Measurements from ENCODE around the gene DNAI2.

The DNAI2 gene

DNA sequence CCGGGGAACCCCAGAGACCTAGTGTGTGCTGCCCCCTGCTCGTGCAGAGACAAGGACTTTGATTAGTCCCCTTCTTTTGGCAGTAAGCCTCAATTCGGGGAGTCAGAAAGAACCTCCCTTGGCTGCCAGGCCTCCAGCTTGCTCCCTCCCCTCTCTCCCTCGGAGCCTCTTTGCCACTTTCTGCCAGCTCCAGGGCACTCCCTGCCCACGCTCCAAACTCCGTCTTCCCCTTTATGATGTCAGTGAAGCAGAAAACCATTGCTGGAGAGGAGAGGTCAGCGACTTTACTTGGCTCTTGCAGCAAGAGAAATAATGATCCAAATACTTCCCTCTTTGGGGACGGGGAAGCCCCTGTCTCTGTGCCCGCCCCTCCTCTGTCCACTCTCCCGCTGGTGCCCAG is 32.6 kb upstream of the DNAI2 start:
- Mint-ChIP-seq H3K36me3 (peaks cover 2% of the 10 kb centered on the region), H3K9me3 (no peaks in the 10 kb centered on the region), H3K4me1 (no peaks in the 10 kb centered on the region), H3K4me3 (no peak overlapping the region), H3K27ac (no peak overlapping the region), H3K27me3 (no peaks in the 10 kb centered on the region)

- no peak overlapping the region for H3K4me3 Mint-ChIP-seq
- H3K36me3 Mint-ChIP-seq: peaks cover 2% of the 10 kb centered on the region
- H3K9me3 Mint-ChIP-seq: no peaks in the 10 kb centered on the region
- H3K27ac Mint-ChIP-seq: no peak overlapping the region
- H3K4me1 Mint-ChIP-seq: no peaks in the 10 kb centered on the region
- H3K27me3 Mint-ChIP-seq: no peaks in the 10 kb centered on the region
Measured at GRCh38 chr17:74241847-74242246, 32.2 kb upstream of the DNAI2 start.

GRCh38 chr17:74243013-74243755 is 30.9 kb upstream of the DNAI2 start:
- Mint-ChIP-seq H3K27ac (no peak overlapping the region), H3K36me3 (no peaks in the 10 kb centered on the region), H3K27me3 (no peaks in the 10 kb centered on the region), H3K4me3 (no peak overlapping the region), H3K4me1 (no peaks in the 10 kb centered on the region), H3K9me3 (no peaks in the 10 kb centered on the region)

GRCh38 chr17:74244128-74244527 is 29.9 kb upstream of the DNAI2 start:
- Mint-ChIP-seq H3K27ac (no peak overlapping the region), H3K4me3 (no peak overlapping the region), H3K36me3 (no peaks in the 10 kb centered on the region), H3K9me3 (no peaks in the 10 kb centered on the region), H3K4me1 (no peaks in the 10 kb centered on the region), H3K27me3 (no peaks in the 10 kb centered on the region)

GRCh38 chr17:74244548-74244947 is 29.5 kb upstream of the DNAI2 start:
- Mint-ChIP-seq H3K4me1 (no peaks in the 10 kb centered on the region), H3K36me3 (no peaks in the 10 kb centered on the region), H3K27ac (no peak overlapping the region), H3K27me3 (no peaks in the 10 kb centered on the region), H3K4me3 (no peak overlapping the region), H3K9me3 (no peaks in the 10 kb centered on the region)

DNA sequence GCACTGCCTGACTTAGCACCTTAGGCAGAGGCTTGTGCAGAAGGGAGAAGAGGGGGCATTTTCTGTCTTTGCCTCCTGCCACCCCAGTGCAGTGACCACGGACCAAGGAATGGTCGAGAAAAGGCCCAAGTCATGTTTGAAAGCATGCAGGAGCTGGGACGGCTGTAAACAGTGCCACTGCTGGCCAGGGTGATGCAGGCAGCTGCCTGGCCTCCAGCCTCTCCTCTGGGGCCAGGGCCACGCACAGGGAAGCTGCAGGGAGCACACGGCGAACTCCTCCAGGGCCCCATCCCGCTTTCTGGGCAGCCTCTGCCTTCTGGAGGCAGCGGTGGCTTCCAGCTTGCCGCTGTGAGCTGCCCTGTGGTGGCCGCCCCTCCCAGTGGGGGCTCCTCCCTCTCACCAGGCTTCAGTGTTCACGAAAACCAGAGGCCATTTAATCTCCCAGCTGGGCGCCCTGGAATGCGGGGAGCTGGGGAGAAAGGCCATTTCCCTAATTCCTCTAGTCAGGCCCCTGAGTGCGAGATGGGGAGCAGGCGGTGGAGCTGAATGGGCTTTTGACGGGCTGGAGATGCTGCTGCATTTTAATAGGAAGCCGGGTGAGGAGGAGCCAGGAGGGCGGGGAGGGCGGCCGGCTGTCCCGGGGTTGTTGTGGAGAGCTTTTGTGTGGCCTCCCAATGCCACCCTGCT is 28.7 kb upstream of the DNAI2 start:
- H3K27ac Mint-ChIP-seq: no peak overlapping the region
- H3K4me3 Mint-ChIP-seq: no peak overlapping the region
- no peaks in the 10 kb centered on the region for H3K27me3 Mint-ChIP-seq
- H3K4me1 Mint-ChIP-seq: no peaks in the 10 kb centered on the region
- H3K36me3 Mint-ChIP-seq: no peaks in the 10 kb centered on the region
- H3K9me3 Mint-ChIP-seq: no peaks in the 10 kb centered on the region

GRCh38 chr17:74245871-74246270 is 28.2 kb upstream of the DNAI2 start:
- H3K4me3 Mint-ChIP-seq: no peak overlapping the region
- no peaks in the 10 kb centered on the region for H3K9me3 Mint-ChIP-seq
- H3K36me3 Mint-ChIP-seq: no peaks in the 10 kb centered on the region
- no peaks in the 10 kb centered on the region for H3K4me1 Mint-ChIP-seq
- no peaks in the 10 kb centered on the region for H3K27me3 Mint-ChIP-seq
- no peak overlapping the region for H3K27ac Mint-ChIP-seq

DNA sequence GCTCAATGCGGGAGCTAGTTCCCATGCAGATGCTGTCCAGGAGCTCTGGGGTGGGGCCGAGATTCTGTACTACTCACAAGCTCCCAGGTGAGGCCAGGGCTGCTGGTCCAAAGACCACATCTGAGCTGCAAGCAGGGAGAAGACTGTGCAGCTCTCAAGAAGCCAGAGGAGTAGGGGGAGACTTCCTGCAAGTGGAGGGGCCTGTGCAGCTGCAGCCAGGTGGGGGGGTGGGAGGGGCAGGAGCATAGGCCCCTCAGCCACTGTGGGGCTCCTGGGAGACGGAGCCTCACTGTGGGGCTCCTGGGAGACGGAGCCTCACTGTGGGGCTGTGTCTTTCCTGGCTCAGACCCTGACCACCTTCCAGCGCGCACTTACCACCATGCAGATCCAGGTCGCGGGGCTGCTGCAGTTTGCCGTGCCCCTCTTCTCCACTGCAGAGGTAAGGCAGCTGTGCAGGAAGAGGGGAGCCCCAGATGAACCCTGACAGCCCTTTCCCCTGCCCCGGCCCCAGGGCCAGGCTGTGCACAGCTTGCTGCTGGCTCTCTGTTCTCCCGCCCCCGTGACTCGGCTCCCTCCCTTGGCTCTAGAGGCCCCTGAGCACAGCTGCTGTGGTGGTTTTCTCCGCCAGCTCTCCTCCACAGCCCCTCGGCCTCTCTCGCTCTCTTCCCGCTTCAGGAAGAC is 24.3 kb upstream of the DNAI2 start:
- Mint-ChIP-seq H3K9me3 (no peaks in the 10 kb centered on the region), H3K27ac (no peak overlapping the region), H3K27me3 (no peaks in the 10 kb centered on the region), H3K36me3 (peaks cover 5% of the 10 kb centered on the region), H3K4me3 (no peak overlapping the region), H3K4me1 (no peaks in the 10 kb centered on the region)

DNA sequence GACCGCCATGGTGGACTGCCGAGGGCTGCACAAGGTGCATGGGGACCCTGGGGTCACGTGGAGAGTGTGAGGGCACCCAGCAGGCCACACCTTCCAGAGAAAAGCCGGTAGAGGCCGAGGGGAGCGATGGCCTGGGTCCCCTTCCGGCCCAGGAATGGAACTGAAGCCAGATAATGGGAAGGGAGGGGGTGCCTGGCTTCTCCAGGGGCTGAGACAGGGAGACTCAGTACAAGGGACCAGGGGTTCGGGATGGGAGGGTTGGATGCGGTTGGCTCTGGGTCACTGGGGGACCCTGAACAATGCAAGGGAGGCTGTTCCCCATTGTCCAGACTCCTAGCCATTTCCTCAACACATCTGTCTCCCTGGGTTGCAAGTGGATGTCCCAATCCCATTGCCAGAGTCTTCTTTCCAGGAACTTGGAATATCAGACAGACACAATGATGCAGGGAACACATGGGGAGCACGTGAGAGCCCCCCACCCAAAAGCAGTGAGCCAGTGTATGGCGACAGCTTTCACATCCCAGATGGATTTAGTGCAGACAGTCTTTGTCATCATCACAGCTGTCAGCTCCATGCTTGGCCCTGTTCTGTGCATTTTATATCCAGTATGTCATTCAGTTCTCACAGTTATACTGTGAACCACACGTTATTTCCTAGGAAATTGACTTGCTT is 23.6 kb upstream of the DNAI2 start:
- peaks cover 5% of the 10 kb centered on the region for H3K36me3 Mint-ChIP-seq
- H3K27ac Mint-ChIP-seq: no peak overlapping the region
- no peaks in the 10 kb centered on the region for H3K9me3 Mint-ChIP-seq
- H3K27me3 Mint-ChIP-seq: no peaks in the 10 kb centered on the region
- H3K4me3 Mint-ChIP-seq: no peak overlapping the region
- H3K4me1 Mint-ChIP-seq: no peaks in the 10 kb centered on the region

- H3K27ac Mint-ChIP-seq: no peak overlapping the region
- H3K4me1 Mint-ChIP-seq: no peaks in the 10 kb centered on the region
- H3K4me3 Mint-ChIP-seq: no peak overlapping the region
- H3K36me3 Mint-ChIP-seq: peaks cover 5% of the 10 kb centered on the region
- no peaks in the 10 kb centered on the region for H3K27me3 Mint-ChIP-seq
- H3K9me3 Mint-ChIP-seq: no peaks in the 10 kb centered on the region
Measured at GRCh38 chr17:74251051-74251450, 23.0 kb upstream of the DNAI2 start.

DNA sequence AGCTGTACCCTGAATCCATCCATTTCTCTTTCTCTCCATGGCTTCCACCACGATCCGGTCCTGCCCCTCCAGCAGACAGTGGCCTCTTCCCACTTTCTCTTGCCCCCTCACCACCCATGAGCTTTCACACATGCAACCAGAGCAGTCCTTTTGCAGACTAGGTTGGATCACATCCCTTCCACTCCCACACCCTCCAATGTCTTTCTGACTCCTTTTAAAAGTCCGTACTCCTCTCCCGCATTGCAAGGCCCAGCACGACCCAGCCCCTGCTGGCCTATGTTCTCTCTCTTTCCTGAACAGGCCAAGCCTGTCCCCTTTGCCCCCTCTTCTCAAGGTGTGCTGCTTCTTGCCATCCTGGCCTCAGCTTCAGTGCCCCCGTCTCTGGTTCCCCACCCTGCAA is 22.5 kb upstream of the DNAI2 start:
- no peaks in the 10 kb centered on the region for H3K27me3 Mint-ChIP-seq
- H3K4me3 Mint-ChIP-seq: no peak overlapping the region
- H3K27ac Mint-ChIP-seq: no peak overlapping the region
- H3K9me3 Mint-ChIP-seq: no peaks in the 10 kb centered on the region
- no peaks in the 10 kb centered on the region for H3K4me1 Mint-ChIP-seq
- H3K36me3 Mint-ChIP-seq: peaks cover 5% of the 10 kb centered on the region

DNA sequence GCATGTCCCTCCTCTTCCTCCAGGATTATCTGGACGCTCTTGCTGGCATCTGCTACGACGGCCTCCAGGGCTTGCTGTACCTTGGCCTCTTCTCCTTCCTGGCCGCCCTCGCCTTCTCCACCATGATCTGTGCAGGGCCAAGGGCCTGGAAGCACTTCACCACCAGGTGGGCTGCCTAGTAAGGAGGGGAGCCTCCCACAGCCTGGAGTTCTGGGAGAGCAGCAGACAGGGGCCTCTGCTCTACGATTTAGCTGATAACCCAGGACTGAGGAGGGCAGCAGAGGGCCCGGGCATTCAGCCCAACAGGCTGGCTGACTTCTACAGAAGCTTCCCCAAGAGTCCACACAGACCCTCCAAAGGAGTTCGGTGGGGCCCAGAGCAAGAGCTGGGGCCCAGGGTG is 21.8 kb upstream of the DNAI2 start:
- no peaks in the 10 kb centered on the region for H3K27me3 Mint-ChIP-seq
- no peaks in the 10 kb centered on the region for H3K4me1 Mint-ChIP-seq
- H3K27ac Mint-ChIP-seq: no peak overlapping the region
- peaks cover 5% of the 10 kb centered on the region for H3K36me3 Mint-ChIP-seq
- H3K4me3 Mint-ChIP-seq: no peak overlapping the region
- no peaks in the 10 kb centered on the region for H3K9me3 Mint-ChIP-seq

GRCh38 chr17:74253036-74253435 is 21.0 kb upstream of the DNAI2 start:
- no peaks in the 10 kb centered on the region for H3K9me3 Mint-ChIP-seq
- peaks cover 5% of the 10 kb centered on the region for H3K36me3 Mint-ChIP-seq
- no peak overlapping the region for H3K4me3 Mint-ChIP-seq
- no peaks in the 10 kb centered on the region for H3K4me1 Mint-ChIP-seq
- H3K27ac Mint-ChIP-seq: no peak overlapping the region
- H3K27me3 Mint-ChIP-seq: no peaks in the 10 kb centered on the region

DNA sequence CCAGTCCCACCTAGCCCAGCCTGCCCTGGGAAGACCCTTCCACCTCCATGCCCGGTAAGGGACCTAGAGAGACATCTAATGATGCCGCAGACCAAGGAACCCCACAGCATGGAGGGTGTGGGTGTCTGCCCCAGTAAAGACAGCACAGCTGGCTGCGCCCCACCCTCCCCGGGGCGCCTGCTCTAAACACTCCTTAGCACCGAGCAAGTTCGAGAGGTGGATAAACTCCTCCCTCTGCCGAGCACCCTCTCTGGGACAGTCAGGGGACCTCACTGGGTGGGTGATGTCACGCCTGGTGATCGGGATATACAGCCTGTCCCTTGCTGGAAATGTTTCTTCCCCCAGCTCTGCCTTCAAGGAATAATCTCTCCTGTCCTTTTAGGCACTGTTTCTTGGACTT is 16.7 kb upstream of the DNAI2 start:
- Mint-ChIP-seq H3K4me1 (no peaks in the 10 kb centered on the region), H3K27me3 (no peaks in the 10 kb centered on the region), H3K27ac (no peak overlapping the region), H3K4me3 (no peak overlapping the region), H3K9me3 (no peaks in the 10 kb centered on the region), H3K36me3 (peaks cover 3% of the 10 kb centered on the region)

GRCh38 chr17:74259667-74260524 is 14.1 kb upstream of the DNAI2 start:
- H3K9me3 Mint-ChIP-seq: no peaks in the 10 kb centered on the region
- no peaks in the 10 kb centered on the region for H3K4me1 Mint-ChIP-seq
- H3K36me3 Mint-ChIP-seq: no peaks in the 10 kb centered on the region
- H3K27ac Mint-ChIP-seq: no peak overlapping the region
- H3K27me3 Mint-ChIP-seq: no peaks in the 10 kb centered on the region
- H3K4me3 Mint-ChIP-seq: no peak overlapping the region

Measured in activated naive CD4-positive, alpha-beta T cell treated with anti-CD3 and anti-CD28 coated beads, Interleukin-2, amount 50 U/mL, for 24 hours (primary cell).